GM18517 (cell line): ENCODE results near the gene BMS1.
A peak's percentile ranks its signal among the peaks of the same experiment; 100 is the strongest.
"Not testable (repeated sequence)": the region's sequence is repeated elsewhere in the genome, so short reads cannot be mapped to it uniquely, and the experiment has no call there.

Experiments used
- ATAC-seq: cut with Tn5 transposase; IDR thresholded peaks from one replicate; pipeline ENCODE4 v1.9.1; 2021; ENCODE audit warnings: mild to moderate bottlenecking, moderate library complexity; ENCODE audit not compliant: unreplicated experiment

BMS1 gene, protein sequence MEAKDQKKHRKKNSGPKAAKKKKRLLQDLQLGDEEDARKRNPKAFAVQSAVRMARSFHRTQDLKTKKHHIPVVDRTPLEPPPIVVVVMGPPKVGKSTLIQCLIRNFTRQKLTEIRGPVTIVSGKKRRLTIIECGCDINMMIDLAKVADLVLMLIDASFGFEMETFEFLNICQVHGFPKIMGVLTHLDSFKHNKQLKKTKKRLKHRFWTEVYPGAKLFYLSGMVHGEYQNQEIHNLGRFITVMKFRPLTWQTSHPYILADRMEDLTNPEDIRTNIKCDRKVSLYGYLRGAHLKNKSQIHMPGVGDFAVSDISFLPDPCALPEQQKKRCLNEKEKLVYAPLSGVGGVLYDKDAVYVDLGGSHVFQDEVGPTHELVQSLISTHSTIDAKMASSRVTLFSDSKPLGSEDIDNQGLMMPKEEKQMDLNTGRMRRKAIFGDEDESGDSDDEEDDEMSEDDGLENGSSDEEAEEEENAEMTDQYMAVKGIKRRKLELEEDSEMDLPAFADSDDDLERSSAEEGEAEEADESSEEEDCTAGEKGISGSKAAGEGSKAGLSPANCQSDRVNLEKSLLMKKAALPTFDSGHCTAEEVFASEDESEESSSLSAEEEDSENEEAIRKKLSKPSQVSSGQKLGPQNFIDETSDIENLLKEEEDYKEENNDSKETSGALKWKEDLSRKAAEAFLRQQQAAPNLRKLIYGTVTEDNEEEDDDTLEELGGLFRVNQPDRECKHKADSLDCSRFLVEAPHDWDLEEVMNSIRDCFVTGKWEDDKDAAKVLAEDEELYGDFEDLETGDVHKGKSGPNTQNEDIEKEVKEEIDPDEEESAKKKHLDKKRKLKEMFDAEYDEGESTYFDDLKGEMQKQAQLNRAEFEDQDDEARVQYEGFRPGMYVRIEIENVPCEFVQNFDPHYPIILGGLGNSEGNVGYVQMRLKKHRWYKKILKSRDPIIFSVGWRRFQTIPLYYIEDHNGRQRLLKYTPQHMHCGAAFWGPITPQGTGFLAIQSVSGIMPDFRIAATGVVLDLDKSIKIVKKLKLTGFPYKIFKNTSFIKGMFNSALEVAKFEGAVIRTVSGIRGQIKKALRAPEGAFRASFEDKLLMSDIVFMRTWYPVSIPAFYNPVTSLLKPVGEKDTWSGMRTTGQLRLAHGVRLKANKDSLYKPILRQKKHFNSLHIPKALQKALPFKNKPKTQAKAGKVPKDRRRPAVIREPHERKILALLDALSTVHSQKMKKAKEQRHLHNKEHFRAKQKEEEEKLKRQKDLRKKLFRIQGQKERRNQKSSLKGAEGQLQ

DNA sequence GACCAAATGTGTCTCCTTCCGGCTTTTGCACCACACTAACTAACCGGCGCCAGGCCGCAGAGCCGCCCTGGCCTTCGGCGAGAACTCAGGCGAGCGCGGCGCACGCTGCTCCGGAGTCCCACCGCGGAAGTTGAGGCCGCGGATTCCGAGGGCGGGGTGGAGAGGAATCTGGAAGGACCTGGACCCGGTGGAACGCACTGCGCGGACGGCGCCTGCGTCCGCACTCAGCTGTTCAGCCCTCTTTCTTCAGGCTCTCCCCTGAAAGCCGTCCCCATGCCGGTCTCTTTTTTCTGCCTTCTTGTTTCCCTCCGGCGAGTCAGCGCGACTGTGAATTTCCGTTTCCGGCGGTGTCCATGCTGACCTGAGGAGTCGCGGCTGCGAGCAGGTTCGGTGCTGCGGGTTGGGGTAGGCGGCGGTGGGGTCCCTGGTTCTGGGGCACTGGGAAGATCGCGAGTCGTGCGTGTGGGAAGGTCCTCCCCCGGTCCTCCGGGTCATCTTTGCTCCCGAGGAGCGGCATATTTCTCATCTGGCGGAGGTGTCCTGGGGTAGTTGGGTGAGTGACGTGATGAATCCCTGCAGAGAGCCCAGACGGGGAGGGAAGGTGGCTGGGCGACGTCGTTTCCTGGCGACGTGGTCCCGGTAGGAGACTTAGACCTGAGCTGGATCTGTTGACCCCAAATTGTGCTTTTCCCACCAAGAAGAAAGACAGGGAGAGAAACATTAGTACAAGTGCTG lies at the start of gene BMS1:
Gene BMS1 (plus strand): TSS at position 350 of the 735 bp plus-strand sequence. CDS start 1,600 bp downstream, outside the sequence.
- peak; percentile 92 for ATAC-seq

DNA sequence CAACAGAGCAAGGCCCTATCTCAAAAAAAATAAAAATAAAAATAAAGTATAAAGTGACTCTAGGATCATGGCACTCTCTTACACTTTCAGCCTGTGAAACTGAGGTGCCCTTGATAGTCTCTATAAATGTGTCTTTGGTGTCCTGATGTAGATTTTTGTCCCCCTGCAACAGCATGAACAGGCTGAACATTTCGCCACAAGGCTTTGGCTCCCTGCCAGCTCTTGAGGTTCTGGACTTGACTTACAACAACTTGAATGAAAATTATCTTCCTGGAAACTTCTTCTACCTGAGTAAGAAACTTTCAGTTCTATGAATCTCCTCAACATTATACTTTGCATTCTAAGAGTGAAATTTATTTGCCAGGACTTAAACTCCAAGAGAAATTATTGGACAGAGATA lies 48.1 kb upstream of the BMS1 start:
- no peak for ATAC-seq

DNA sequence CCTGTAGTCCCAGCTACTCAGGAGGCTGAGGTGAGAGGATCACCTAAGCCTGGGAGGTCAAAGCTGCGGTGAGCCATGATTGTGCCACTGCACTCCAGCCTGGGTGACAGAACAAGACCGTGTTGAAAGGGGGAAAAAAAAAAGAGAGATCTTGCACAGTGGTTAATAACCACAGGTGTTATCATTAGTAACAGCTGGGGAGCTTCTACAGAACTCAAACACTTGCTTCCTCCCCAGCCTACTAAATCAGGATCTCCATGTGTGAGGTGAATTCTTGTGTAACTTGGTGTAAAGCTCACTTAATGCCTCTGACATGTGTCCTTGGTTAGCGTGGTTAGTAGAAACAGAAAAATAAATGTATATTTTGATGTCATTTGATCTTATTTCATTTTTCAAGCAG lies 43.9 kb upstream of the BMS1 start:
- ATAC-seq, result no peak

DNA sequence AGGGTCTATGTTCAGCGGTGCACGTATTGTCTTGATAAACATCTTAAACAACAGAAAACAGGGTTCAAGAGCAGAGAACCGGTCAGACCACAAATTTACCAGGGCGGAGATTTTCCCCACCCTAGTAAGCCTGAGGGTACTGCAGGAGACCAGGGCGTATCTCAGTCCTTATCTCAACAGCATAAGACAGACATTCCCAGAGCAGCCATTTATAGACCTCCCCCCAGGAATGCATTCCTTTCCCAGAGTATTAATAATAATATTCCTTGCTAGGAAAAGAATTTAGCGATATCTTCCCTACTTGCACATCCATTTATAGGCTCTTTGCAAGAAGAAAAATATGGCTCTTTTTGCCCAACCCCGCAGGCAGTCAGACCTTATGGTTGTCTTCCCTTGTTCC lies 41.1 kb upstream of the BMS1 start:
- ATAC-seq, result not testable (repeated sequence)

DNA sequence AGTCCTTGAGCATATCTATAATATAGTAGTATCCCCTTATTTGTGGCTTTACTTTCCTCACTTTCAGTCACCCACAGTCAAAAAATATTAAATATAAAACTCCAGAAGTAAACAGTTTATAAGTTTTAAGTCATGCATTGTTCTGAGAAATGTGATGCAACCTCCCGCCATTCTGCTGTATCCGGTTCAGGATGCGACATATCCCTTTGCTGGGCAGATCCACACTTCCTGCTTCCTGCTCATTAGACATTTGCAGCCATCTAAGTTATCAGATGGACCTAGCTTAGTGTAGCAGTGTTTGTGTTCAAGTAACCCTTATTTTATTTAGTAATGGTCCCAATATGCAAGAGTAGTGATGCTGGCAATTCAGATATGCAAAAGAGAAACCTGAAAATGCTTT lies 38.9 kb upstream of the BMS1 start:
- no peak for ATAC-seq

DNA sequence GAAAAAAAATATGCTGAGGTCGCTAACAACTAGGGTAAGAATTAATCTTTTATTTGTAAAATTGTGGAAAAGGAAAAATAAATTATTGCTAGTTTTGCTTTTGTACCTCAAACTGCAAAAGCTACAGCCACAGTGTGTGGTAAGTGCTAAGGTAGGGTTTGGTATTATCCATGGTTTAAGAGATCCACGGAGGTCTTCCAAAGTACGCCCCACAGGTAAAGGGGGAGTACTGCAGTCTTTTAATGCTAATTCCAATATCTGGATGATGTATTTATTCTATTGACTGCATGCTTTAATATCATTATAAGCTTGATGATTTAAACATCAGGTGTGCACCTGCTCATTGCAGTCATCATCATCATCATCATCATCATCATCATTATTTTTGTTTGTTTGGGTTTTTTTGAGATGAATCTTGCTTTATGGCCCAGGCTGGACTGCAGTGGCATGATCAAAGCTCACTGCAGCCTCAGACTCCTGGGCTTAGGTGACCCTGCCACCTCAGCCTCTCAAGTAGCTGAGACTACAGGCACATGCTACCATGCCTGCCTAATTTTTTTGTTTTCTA lies 38.4 kb upstream of the BMS1 start:
- no peak for ATAC-seq

DNA sequence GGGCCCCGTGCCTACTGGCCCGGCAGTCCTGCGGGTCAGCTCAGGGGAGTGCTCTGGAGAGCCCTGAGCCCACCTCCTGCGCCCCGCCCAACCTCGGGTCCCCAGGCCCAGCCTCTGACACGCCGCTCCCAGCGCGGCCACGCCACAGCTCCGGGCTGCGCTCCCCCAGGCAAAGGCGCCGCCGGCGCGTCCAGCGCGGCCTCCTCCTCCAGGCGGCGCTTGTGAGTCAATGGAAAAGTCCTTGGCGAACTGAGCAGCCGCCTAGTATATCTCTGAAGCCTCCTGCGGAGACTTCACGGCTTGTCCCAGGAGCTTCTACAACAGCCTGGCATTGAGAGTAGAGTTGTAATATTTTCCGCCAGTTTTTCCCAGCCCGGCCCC lies 29.5 kb upstream of the BMS1 start:
- peak; percentile 43 for ATAC-seq

DNA sequence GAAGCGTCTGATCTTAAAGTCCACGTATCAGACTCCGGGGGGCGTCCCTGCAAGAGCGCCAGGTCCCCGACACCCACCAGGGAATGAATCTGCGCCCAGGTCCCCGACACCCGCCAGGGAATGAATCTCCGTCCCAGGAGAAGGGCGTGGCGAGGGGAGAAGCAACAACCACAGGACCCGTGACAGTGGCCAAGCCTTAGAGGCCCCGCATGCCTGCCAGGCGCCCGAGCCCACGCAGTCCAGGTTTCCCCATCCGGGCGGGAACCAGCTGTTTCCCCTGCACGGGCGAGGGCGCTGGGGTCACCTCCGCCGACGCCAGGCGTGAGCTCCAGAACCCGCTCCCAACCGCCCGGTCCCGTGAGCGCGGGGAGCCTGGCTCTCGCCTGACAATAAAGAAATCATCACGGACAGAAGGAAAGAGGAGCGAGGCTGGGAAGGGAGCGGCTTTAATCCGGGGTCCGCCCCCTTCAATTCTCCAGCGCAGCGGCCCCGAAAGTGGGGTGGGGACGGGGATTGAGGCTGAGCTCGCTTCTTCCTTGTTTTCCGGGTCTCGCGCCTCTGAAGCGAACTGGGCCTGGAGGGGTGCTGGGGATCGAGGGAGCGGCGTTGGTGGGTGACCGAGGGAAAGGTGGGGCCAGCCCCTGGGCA lies 29.0 kb upstream of the BMS1 start:
- no peak for ATAC-seq

DNA sequence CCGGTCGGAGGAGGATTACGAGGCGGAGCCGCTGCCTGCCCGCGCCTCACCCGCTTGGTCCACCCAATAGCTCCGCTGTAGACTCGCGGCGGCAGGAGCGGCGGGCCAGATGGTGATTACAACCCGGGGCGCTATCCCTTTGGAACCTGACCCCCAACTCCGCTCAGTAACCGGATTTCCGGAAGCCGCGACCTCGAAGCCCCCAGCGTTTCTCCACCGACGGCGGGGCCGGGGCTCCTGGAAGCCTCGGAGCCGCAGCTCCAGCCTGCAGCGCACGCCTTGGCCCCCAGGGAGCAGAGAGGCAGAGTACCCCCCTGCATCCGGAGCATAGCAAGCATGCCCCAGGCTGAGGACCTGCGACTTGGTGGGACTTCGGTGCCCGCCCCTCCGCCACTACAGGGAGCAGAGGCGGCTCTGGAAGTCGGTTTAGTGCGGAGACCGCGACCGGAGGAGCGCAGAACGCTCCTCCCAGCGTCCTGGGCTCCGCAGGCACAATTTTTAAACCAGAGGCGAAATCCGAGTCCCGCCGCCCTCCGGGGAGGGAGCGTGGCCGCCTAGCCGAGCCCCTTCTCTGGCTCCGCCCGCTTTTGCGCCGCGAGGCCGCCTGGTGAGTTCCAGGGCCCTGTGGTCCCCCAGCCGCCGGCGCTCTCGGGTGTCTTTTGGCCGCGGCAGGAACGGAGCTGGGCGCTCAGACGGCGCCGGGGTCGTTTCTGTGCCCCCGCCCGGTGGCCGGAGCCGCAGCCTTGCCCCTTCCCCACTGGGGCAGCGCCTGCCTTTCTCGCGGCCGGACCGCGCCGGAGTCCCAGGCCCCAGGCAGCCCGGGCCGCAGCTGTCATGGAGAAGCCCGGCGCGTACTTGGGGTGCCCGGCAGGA lies 28.2 kb upstream of the BMS1 start:
- ATAC-seq, result no peak

DNA sequence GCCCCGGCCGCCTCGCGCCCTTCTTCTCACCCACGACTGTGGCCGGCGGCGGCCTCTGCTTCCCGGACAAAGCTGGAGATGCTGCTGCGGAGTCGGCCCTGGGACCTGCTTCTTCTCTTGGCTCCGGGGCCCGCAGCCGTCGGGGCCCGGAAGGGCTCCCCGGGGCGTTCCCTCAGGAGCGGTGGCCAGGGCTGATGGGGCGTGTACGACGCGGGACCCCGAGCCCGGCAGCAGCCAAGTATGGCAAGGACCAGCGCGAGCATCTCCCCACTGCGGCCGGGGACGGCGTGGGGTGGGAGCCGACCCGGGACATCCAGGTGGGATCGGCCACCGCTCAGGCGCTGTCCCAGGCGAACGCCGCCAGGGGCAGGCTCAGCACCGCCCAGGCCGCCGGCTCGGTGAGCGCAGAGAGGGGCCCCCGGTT lies 27.6 kb upstream of the BMS1 start:
- no peak for ATAC-seq

DNA sequence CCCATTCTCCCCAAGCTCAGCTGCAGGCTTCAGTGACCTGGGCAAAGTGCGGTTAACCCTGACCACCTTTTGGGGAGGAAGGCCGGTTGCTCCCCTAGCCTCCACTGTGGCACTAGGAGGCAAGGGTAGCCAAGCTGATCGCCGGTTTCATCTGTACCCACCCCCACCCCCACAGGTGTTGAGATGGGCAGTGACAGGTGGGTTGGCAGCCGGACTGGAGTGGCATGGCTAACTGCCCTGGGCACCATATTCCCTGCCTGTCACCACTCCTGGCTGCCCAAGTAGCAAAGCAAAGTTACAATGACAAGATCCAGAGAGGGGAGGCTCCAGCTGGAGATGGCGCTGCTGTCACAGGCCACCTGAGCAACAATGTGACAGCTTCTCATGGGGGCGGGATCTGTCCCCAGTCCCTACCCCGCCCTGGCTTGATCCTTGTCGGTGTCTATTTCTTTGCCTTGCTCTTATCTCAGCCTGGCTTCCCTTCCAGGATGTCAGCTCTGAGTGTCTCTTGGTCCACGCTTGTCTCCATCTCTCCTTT lies 27.0 kb upstream of the BMS1 start:
- no peak for ATAC-seq

DNA sequence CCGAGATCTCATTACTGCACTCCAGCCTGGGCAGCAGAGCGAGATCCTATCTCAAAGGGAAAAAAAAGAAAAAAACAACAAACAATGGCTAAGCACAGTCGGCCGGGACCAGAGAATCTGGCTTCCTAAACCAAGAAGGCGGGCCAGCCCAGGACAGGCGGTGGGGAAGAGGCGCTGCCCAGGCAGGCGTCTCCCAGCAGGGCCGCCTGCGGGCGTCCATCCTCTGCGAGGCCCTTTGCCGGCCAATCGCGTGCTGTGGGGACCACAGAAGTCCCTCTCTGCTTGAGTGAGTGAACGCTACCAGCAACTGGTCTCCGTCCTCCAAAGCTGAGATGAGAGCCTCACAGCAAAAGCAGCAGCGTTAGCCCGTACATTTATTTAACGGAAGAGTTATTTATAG lies 14.7 kb upstream of the BMS1 start:
- ATAC-seq, result no peak

DNA sequence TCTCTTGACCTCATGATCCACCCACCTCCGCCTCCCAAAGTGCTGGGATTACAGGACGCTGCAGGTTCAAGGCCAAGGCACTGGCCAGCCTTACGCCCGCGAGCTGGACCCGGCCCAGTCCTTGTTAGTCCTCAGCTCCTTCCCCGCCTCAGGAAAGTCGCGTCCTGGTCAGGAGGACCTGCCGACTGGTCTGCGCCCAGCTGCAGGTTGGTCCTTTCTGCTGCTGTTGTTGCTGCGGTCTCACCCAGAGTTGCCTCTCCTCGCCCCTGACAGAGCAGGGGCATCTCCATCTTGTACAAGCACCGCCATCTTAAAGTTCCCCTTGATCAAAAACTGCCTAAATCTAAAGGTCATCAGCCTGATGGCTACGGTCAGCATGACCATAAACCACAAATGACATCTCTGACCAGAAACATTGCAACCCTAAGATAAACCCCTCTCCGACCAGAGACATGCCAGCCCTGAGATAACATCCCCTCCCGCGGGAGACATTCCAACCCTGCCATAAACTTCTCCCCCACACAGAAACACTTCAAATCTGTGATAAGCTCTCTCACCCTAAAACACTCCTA lies 13.9 kb upstream of the BMS1 start:
- no peak for ATAC-seq

DNA sequence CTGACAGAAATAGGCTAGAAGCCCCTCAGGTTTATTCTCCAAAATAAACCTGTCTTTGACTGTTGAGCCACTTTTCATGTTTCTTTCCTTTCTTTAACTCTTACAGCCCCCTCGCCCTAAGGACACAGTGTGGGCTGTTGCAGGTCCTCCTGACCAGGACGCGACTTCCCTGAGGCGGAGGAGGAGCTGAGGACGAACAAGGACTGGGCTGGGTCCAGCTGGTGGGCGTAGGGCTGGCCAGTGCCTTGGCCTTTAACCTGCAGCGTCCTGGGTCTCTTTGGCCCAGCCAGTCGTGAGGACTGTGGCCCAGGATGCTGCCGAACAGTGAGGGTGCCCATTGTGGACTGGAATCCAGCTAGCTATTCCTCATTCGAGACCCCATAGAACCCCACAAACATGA lies 13.4 kb upstream of the BMS1 start:
- ATAC-seq, result no peak

DNA sequence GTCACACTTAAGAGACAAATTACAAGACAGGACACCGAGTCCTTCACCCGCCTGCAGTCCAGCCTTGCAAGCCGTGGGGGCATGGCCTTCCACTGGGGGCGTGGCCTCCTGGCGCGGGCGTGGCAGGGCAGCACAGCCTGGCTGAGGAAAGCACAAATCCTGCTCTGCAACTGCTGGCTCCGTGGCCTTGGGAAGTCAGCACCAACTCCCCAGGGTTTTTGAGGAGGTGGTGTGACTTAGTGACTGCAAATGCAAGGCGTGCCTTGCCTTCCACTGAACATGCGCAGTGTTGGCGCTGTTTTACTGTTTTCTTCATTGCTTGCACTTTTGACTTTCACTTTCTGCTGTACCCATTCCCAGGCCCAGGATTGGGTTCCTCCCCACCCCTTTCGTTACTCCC lies 12.9 kb upstream of the BMS1 start:
- ATAC-seq, result no peak

DNA sequence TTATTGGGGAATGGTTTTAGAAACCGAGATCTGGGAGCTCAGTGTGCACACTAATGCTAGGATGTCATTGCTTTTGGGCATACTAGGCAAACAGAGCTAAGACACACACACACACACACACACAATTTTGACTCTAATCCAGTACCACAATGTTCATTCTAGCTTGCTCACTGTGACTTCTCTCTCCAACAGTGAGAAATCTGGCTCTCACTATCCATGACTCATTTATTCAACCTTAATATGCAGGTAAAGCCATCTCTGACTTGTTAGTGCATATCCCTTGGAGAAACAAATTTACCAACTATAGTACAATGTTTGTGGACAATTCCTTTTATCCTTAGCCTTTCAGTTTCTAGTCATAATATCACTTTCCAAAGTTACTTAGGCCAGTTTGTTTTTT lies 5.9 kb upstream of the BMS1 start:
- no peak for ATAC-seq

DNA sequence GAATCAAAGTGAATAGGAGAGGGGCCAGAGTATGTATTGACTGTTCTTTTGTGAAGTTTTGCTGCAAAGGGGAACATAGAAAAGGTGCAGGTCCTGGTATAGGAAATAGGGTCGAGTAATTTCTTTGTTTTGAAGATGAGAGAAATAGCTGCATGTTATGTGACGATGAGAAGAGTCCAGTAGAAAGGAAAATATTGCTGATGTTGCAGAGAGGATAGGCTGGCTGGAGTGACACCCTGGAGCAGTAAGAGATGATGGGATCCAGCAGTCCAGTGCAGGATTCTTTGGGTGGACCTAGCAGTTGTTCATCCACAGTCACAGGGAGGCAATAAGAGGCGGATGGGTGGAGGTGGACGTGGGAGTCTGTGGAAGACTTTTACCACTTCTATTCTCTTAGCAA lies 2.1 kb upstream of the BMS1 start:
- no peak for ATAC-seq

DNA sequence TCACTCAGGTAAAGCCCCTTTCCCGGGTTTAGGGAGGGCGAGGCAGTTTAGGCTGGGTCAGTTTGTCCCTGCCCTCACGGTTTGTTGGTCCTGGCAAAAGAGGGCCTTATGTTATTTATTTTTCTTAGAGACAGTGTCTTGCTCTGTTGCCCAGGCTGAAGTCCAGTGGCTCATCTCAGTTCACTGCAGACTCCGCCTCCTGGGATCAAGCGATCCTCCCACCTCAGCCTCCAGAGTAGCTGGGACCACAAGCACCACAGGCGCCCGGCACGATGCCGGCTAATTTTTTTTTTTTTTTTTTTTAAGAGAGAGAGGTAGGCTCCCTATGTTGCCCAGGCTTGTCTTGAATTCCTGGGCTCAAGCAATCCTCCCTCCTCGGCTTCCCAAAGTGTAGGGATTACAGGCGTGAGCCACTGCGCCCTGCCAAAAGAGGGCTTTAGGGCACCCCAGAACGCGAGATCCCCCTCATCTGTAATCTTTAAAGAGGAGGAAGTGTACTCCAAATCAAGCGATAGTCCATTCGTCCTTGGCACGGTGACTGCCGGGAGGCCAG lies 626 bp upstream of the BMS1 start:
- no peak for ATAC-seq
